ENCODE measurements around the gene SMAD2. TPM values are rescaled to one million over a fixed set of nuclear protein-coding genes. Genes with fewer than 3 reads are reported as not detected.

The SMAD2 gene
- total and polyA plus RNA-seq, 9 of the 15 experiments (the other 6 are each of a cell fraction or from before 2014, with no cell fraction given) = 9.2 to 49.6 (median 33.7) TPM

DNA sequence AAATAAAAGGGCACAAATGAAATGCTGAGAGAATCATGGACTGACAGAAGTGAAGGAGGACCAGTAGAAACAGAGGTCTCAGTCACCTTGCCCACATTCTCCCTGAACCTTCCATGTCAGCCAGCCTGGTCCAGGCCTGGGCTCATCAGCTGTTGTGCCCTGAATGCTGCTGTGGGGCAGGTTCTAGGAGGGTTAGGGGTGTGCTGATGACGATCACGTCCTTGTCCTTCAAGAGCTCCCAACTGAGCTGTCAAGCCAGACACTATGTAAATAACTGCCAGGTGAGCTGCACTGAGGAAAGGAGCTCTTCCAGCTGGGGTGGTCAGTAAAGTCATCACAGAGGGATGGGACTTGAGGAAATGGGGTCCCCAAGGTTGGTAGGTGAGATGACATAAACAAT, 156.5 kb downstream of the SMAD2 start:
- WGBS (ENCODE audit: insufficient coverage, low coverage, missing lambda C conversion rate) = 0% methylated on average over 2 of the region's 2 CpGs
- H3K79me2 ChIP-seq (ENCODE audit: control insufficient read depth, insufficient read depth, low read length) = no peaks in the 10 kb centered on the region
- no peaks in the 10 kb centered on the region for H3K9me3 ChIP-seq (replicated peaks; ENCODE audit: control insufficient read depth, insufficient read depth, low read depth, low read length)

More for the DNA sequence above, 156.5 kb downstream of the SMAD2 start:
- intact Hi-C loops (cut with micrococcal nuclease) (loop anchor here (5.0 to 10.0 kb wide), 2 partner anchors 158 to 671 kb away; partner anchors contain the start of gene SMAD2), in situ Hi-C loops (cut with MboI) (loop anchor here (5.0 to 10.0 kb wide), 2 partner anchors 253 to 671 kb away; no protein-coding TSS in a partner anchor)
- Histone ChIP-seq H3K9me1 (ENCODE audit: control insufficient read depth, insufficient read depth, low read length) (no peaks in the 10 kb centered on the region), H2AFZ (ENCODE audit: low read depth, low read length) (no peak overlapping the region), H3K9ac (ENCODE audit: insufficient read depth in 1 of 2, low read depth in 2 of 2, low read length in 2 of 2) (no peak overlapping the region), H3K27me3 (ENCODE audit: control insufficient read depth in 2 of 2, insufficient read depth in 2 of 2, low read length in 2 of 2) (peaks cover 0 to 4% of the 10 kb centered on the region in 2 experiments; a peak in 2 of 5 replicates), H3K4me1 (replicated peaks in 1 of 2; ENCODE audit: control insufficient read depth in 2 of 2, insufficient read depth in 2 of 2, low read length in 2 of 2) (no peaks in the 10 kb centered on the region), H3K27ac (ENCODE audit: extremely low read depth, low read depth, low read length) (no peak overlapping the region), H3K36me3 (ENCODE audit: control insufficient read depth, insufficient read depth, low read length) (no peaks in the 10 kb centered on the region), H3K4me2 (ENCODE audit: insufficient read depth, low read length) (no peak overlapping the region), H3K4me3 (no peak overlapping the region), H4K20me1 (replicated peaks; ENCODE audit: control insufficient read depth, insufficient read depth, low read length) (no peaks in the 10 kb centered on the region)
- FAIRE-seq (no peak), ATAC-seq (no peak), DNase-seq (ENCODE audit: extremely low read depth in 1 of 4, low spot score in 3 of 4) (no peak)
- ChIA-PET CTCF (ENCODE audit: low intra/inter-chr PET ratio) (no interaction called here), POLR2A (no interaction called here)
- no TSS peak for BruUV-seq (replicated peaks)
- TF ChIP-seq MAFK (IDR thresholded peaks at IDR 0.05; ENCODE audit: low read length) (no peak), NR2C1 (IDR thresholded peaks at IDR 0.05) (no peak), NR2C1 (tag; IDR thresholded peaks at IDR 0.05) (no peak), KAT8 (IDR thresholded peaks at IDR 0.05; ENCODE audit: low read depth) (no peak), ASH1L (IDR thresholded peaks at IDR 0.05; ENCODE audit: borderline replicate concordance, low read depth, partially characterized antibody) (no peak), HNRNPK (IDR thresholded peaks at IDR 0.05; ENCODE audit: low read depth, low read length, poor library complexity, severe bottlenecking) (no peak), THRAP3 (IDR thresholded peaks at IDR 0.05; ENCODE audit: borderline replicate concordance) (no peak), ZSCAN29 (IDR thresholded peaks at IDR 0.05) (no peak), SOX6 (IDR thresholded peaks at IDR 0.05) (no peak), POLR3A (IDR thresholded peaks at IDR 0.05; ENCODE audit: borderline replicate concordance, extremely low read depth, insufficient read depth, insufficient read length) (no peak)
- TF ChIP-seq, protein P1, sequence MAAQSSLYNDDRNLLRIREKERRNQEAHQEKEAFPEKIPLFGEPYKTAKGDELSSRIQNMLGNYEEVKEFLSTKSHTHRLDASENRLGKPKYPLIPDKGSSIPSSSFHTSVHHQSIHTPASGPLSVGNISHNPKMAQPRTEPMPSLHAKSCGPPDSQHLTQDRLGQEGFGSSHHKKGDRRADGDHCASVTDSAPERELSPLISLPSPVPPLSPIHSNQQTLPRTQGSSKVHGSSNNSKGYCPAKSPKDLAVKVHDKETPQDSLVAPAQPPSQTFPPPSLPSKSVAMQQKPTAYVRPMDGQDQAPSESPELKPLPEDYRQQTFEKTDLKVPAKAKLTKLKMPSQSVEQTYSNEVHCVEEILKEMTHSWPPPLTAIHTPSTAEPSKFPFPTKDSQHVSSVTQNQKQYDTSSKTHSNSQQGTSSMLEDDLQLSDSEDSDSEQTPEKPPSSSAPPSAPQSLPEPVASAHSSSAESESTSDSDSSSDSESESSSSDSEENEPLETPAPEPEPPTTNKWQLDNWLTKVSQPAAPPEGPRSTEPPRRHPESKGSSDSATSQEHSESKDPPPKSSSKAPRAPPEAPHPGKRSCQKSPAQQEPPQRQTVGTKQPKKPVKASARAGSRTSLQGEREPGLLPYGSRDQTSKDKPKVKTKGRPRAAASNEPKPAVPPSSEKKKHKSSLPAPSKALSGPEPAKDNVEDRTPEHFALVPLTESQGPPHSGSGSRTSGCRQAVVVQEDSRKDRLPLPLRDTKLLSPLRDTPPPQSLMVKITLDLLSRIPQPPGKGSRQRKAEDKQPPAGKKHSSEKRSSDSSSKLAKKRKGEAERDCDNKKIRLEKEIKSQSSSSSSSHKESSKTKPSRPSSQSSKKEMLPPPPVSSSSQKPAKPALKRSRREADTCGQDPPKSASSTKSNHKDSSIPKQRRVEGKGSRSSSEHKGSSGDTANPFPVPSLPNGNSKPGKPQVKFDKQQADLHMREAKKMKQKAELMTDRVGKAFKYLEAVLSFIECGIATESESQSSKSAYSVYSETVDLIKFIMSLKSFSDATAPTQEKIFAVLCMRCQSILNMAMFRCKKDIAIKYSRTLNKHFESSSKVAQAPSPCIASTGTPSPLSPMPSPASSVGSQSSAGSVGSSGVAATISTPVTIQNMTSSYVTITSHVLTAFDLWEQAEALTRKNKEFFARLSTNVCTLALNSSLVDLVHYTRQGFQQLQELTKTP (IDR thresholded peaks at IDR 0.05; ENCODE audit: low read depth in 1 of 2, partially characterized antibody in 2 of 2) = no peak
